Measurements from ENCODE around the gene CHAF1B.

DNA sequence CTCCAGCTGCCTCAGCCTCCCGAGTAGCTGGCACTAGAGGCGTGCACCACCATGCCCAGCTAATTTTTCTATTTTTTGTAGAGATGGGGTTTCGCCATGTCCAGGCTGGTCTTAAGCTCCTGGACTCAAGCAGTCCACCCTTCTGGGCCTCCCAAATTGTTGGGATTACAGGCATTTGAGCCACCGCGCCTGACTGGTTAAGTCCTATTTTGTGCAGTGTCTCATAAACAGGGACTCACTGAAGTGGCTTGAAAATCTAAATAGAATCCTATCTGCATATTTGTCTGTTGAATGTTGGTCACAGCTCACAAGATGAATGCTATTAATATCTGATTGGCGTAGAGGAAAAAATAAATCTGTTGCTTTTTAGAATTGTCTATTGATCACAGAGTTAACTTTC lies 5.9 kb upstream of the CHAF1B start:
- TF ChIP-seq, protein P1, sequence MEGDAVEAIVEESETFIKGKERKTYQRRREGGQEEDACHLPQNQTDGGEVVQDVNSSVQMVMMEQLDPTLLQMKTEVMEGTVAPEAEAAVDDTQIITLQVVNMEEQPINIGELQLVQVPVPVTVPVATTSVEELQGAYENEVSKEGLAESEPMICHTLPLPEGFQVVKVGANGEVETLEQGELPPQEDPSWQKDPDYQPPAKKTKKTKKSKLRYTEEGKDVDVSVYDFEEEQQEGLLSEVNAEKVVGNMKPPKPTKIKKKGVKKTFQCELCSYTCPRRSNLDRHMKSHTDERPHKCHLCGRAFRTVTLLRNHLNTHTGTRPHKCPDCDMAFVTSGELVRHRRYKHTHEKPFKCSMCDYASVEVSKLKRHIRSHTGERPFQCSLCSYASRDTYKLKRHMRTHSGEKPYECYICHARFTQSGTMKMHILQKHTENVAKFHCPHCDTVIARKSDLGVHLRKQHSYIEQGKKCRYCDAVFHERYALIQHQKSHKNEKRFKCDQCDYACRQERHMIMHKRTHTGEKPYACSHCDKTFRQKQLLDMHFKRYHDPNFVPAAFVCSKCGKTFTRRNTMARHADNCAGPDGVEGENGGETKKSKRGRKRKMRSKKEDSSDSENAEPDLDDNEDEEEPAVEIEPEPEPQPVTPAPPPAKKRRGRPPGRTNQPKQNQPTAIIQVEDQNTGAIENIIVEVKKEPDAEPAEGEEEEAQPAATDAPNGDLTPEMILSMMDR (IDR thresholded peaks at IDR 0.05) = no peak
- no peak for TF ChIP-seq ZFX (IDR thresholded peaks at IDR 0.05; ENCODE audit: borderline replicate concordance)

Measured in 22Rv1 (cell line).